Kidney epithelial cell (primary cell): ENCODE data around the gene PECR. TPM values are rescaled to one million over a fixed set of nuclear protein-coding genes. Genes with fewer than 3 reads are reported as not detected.

Experiments used
- DNase-seq: peaks from one replicate; pipeline ENCODE4 v3.0.0-alpha.2; 2010; ENCODE audit warnings: low read depth
- H3K27me3 ChIP-seq: 2 replicates; pipeline ENCODE4 v1.6.0; 2011; ENCODE audit warnings: low read length; ENCODE audit not compliant: control insufficient read depth, insufficient read depth
- H3K36me3 ChIP-seq: 2 replicates; pipeline ENCODE4 v1.5.1; 2011; ENCODE audit warnings: low read length; ENCODE audit not compliant: control insufficient read depth, insufficient read depth
- H3K4me3 ChIP-seq: 2 replicates; pipeline ENCODE4 v1.5.1; 2011; ENCODE audit warnings: low read depth, mild to moderate bottlenecking, control low read depth, low read length
- CTCF ChIP-seq: IDR thresholded peaks from 2 replicates; pipeline ENCODE4 v1.5.1; 2011; ENCODE audit warnings: mild to moderate bottlenecking, moderate library complexity, low read length, control low read depth, inconsistent platforms; ENCODE audit not compliant: insufficient read depth, poor library complexity, severe bottlenecking
- total RNA-seq: library from RNA; depleted of rRNA; stranded (reverse); fragments of >200 nt; gene quantifications from 2 replicates; pipeline ENCODE4 v1.2.3, GENCODE V29; 2015

Gene PECR
- total RNA-seq, 1 donor from 2014 or later = 18.4 TPM

DNA sequence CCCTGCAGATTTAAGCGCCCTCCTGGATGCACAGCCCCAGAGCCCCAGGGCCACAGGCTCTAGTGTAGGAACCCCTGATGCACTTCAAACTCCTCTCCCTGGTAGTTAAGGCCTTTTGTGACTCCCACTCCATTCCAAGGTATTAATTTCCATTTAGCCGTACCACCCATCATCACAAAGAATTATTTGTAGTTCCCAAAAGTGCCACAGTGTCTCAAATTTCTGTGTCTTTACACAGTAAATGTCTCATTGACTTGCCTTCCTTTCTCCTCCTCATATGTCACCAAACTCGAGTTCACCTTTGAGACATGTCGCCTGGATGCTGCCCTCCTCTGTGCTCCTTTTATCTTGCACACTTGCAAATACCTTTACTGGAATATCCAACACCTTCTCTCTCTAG is 25.9 kb downstream of the PECR start:
- H3K4me3 ChIP-seq = no peak overlapping the region
- H3K36me3 ChIP-seq = no peaks in the 10 kb centered on the region
- H3K27me3 ChIP-seq = no peaks in the 10 kb centered on the region
- DNase-seq = no peak
- no peak for TF ChIP-seq CTCF

GRCh38 chr2:216052420-216052819 is 29.2 kb downstream of the PECR start:
- DNase-seq = no peak
- Histone ChIP-seq H3K4me3 (no peak overlapping the region), H3K36me3 (no peaks in the 10 kb centered on the region), H3K27me3 (no peaks in the 10 kb centered on the region)
- no peak for TF ChIP-seq CTCF

DNA sequence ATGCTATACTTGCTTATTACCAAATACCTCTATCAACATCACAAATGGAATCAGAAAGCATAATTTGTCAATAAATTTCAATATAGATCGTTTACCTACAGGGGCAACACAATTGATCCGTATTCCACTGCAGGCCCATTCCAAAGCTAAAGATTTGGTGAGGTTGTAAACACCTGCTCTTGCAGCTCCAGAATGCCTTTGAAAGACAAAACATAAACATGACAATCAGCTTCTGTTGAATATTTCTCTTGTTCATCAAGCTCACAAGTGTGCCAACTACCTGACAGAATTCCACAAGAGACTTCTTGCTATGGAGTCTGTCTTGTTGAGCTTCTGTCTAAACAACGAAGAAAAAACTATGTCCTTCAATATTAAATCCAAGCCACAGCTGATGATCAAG is 30.3 kb downstream of the PECR start:
- no peak for DNase-seq
- H3K27me3 ChIP-seq = no peaks in the 10 kb centered on the region
- no peak overlapping the region for H3K4me3 ChIP-seq
- no peaks in the 10 kb centered on the region for H3K36me3 ChIP-seq
- TF ChIP-seq CTCF = no peak

- H3K27me3 ChIP-seq = no peaks in the 10 kb centered on the region
- no peak for DNase-seq
- H3K36me3 ChIP-seq = no peaks in the 10 kb centered on the region
- H3K4me3 ChIP-seq = no peak overlapping the region
- no peak for TF ChIP-seq CTCF
Observed at GRCh38 chr2:216049452-216049851, 32.2 kb downstream of the PECR start.

DNA sequence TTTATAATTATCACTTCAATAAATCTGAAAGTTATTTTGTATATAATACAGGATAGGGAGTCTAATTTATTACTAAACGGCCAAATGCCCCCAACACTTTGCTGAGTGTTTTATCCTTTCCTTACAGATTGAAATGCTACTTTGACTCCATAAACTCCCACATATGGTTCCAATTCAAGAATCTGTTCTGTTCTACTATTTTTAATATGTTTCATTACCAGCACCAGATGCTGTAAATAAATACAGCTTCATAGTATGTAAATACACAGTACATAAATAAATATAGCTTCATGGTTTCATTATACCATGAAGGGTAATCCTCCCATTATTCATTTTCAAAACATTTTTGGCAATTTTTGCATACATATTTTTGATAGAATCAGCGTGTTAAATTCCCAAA is 34.2 kb downstream of the PECR start:
- Histone ChIP-seq H3K36me3 (no peaks in the 10 kb centered on the region), H3K4me3 (no peak overlapping the region), H3K27me3 (no peaks in the 10 kb centered on the region)
- TF ChIP-seq CTCF = no peak
- DNase-seq = no peak

- TF ChIP-seq CTCF = no peak
- H3K36me3 ChIP-seq = no peaks in the 10 kb centered on the region
- DNase-seq = no peak
- H3K27me3 ChIP-seq = no peaks in the 10 kb centered on the region
- no peak overlapping the region for H3K4me3 ChIP-seq
Observed at GRCh38 chr2:216044883-216045486, 36.6 kb downstream of the PECR start.
